ENCODE results near the gene SPEG.
A peak's percentile ranks its signal among the peaks of the same experiment; 100 is the strongest.

The SPEG gene

GRCh38 chr2:219496247-219496824 lies 61.7 kb downstream of the SPEG start:
- DNase-seq (ENCODE audit: low read depth, low spot score), result no peak

GRCh38 chr2:219496825-219497494 lies 62.3 kb downstream of the SPEG start:
- no peak for DNase-seq (ENCODE audit: low read depth, low spot score)

DNA sequence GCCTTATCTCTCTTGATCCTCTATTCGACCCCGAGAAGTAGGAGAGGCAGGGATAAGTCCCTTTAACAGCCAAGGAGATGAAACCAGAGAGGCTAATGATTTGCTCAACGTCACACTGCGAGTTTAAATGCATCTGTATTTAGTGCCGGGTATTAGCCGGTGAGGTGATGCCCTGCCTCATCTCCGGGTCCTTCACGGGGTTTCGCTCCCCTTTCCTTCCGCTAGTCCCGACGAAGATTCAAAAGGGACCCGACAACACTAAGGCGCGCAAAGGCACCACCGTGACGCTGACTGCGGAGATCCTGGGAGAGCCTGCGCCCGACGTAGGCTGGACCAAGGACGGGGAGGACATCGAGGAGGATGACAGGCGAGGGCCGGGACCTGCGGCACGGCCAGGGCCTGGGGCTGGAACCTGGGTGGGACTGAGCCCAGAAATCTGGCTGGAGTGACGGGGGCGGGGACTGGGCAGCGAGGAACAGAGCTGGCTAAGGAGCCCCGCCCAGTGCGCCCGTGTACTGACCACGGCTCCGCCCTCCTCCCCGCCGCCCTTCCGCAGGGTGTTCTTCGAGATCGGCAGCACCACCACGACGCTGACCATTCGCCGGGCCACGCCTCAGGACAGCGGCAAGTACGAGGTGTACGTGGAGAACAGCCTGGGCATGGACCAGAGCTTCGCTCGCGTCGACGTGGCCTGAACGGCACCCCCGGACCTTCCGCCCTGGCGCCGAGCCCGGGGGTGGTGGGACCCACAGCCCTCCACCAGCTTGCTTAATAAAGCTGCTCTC lies 63.0 kb downstream of the SPEG start:
- DNase-seq (ENCODE audit: low read depth, low spot score), result no peak

DNA sequence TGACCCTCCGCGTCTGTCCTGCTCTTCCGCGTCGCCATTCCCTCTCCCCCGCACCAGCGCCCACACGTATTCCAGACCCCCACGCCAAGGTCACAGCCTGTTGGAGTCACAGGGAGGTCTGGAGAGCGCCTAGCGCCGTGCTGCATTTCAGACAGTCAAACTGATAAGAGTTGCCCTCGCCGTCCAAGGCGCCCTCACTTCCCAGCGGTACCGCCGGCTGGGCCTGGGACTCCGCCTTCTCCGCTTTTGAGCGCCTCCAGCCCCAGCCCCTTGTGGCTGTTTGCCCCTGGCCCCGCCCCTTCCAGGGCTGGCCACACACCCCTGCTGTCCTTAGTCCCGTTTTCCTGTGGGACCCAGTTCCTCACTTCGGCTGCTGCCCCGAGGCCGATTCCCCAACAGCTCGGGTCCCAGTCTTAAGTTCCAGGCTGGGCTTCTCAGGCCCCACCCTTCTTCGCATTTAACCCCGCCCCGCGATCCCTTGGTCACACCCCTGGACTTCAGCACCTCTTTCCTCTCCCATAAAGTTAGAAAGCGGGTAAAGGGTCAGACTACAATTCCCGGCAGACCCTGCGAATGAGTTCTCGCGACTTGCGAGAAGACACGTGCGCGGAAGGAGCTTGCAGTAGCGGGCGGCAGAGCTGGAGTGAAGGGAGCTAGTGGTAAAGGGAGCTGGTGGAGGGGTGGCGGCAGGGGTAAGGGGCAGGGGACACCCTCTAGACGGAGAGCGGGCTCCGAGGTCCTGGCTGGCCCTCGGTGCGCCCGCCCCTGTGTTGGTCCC lies 63.8 kb downstream of the SPEG start, which contains the start of gene GMPPA:
Gene GMPPA, plus strand, starts transcription at position 612 of the 778 bp plus-strand sequence. CDS start 1,085 bp downstream, outside the sequence.
- DNase-seq (ENCODE audit: low read depth, low spot score), result peak; percentile 98

- no peak for DNase-seq (ENCODE audit: low read depth, low spot score)
Observed at GRCh38 chr2:219499058-219499307, 64.3 kb downstream of the SPEG start.

GRCh38 chr2:219499555-219499954 lies 64.9 kb downstream of the SPEG start:
- DNase-seq (ENCODE audit: low read depth, low spot score), result no peak

GRCh38 chr2:219500135-219500534 lies 65.5 kb downstream of the SPEG start:
- DNase-seq (ENCODE audit: low read depth, low spot score), result no peak

GRCh38 chr2:219501849-219502248 lies 67.2 kb downstream of the SPEG start:
- no peak for DNase-seq (ENCODE audit: low read depth, low spot score)

DNA sequence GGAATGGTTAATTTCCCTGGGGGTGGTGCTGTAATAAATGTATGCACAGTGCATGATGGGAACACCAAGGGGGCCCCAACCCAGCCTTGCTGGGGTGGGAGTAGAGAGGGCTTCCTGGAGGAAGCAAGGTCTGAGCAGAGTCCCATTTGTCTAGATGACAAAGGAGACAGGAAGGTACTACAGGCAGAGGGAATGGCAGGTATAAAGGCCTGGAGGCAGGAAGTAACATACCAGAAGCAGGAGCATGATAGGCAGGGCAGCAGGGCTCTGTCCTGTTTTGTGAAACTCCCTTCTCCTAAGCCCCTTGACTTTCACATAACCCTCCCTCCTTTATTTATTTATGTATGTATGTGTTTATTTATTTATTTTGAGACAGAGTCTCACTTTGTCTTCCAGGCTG lies 68.0 kb downstream of the SPEG start:
- no peak for DNase-seq (ENCODE audit: low read depth, low spot score)

DNA sequence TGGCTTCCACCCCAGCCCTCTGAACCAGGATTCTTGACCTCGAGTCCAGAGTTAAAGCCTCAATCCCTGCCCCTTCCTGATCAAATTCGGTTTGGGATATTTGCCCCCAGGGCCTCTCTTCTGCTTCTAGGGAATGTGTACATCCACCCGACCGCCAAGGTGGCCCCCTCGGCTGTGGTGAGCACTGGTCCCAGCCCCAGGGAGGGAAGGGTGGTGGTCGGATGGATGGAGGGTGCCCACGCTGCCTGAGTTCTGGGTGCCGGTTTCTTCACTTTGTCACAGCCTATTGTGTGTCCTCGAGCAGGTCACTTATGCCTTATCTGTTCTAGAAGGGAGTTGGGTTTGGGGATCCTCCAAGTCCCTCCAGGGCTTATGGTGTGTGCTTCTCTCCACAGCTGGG lies 70.9 kb downstream of the SPEG start:
- no peak for DNase-seq (ENCODE audit: low read depth, low spot score)

- DNase-seq (ENCODE audit: low read depth, low spot score), result no peak
Observed at GRCh38 chr2:219506153-219506801, 71.6 kb downstream of the SPEG start.

- no peak for DNase-seq (ENCODE audit: low read depth, low spot score)
Observed at GRCh38 chr2:219506802-219507526, 72.3 kb downstream of the SPEG start.

- DNase-seq (ENCODE audit: low read depth, low spot score), result no peak
Observed at GRCh38 chr2:219507581-219508443, 73.2 kb downstream of the SPEG start.

DNA sequence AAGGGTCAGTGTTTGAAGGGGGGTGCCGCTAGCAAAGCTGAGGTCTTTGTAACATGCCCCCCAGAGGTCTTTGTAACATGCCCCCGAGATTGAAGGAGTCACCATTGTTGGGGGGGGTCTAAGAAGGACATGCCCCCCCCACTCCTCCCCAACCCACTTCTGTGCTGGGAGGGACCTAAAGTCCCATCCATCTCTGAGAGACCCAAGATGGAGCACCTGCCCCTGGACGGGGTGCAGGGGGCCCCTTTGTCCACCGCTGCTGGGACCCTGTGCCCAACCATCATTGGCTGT lies 73.7 kb downstream of the SPEG start:
- DNase-seq (ENCODE audit: low read depth, low spot score), result no peak

DNA sequence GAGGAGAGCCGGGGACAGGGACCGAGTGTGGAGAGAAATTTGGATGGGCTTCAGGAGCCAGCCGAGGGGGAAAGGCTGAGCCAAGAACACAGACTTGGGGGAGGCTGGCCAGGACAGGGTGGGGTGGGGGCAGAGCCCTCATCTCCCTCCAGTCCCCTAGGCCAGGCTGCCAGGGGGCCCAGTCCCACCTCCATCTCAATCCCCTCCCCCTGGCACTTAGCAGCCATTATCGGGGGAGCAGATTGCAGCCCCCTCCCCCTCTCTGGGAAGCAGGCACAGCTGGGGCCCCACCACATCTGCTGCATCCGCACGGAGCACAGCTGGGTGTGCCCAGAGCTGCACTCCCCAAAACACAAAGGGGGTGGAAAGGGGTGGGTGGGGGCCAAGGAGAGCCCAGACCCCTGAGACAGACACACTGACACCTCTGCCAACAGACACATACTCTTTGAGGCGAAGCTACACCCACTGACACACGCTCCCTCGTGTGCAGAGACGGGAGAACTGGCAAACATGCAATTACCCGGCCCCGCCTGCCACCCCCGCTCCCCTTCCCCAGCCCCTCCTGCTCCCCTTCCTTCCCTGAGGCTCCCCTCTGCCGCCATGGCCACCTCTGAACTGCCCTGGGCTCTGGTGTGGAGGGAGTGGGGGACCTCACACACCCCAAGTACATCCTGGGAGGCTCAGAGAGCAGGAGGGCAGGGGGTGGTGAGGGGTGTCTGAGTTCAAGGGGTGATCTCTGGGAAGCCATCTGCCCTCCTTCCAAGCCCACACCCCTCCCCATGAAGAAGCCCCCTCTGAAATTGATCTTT lies 74.5 kb downstream of the SPEG start:
- DNase-seq (ENCODE audit: low read depth, low spot score), result no peak

GRCh38 chr2:219509780-219510511 lies 75.3 kb downstream of the SPEG start:
- DNase-seq (ENCODE audit: low read depth, low spot score), result no peak

DNA sequence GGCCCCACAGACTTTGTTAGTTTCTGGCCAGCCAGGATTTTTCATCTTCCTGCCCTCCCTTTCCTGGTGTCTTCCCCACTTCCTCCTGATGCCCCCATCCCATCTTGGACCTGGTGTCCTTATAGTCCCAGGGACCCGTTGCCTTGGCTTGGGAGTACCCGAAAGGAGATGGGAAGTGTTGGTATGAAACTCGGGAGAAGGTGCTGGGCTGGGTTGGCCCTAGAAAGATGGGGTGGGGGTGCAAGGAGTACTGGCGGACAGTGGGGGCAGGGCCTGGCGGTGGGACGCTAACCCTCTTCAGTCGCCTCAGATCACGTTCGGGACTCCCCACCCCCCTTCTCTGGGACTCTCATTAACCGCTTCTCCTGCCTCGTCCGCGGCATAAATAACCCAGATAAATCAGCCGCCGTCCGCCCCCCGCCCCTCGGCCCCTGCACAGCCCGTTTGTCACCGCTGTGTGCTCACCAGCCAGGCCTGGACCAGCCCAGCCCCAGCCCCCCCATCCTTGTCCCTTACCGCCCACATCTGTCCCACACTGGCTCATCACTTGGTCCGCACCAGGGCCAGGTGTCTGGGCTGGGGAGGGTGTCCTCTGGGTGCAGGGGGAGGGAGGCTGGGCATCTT lies 76.0 kb downstream of the SPEG start:
- no peak for DNase-seq (ENCODE audit: low read depth, low spot score)

DNA sequence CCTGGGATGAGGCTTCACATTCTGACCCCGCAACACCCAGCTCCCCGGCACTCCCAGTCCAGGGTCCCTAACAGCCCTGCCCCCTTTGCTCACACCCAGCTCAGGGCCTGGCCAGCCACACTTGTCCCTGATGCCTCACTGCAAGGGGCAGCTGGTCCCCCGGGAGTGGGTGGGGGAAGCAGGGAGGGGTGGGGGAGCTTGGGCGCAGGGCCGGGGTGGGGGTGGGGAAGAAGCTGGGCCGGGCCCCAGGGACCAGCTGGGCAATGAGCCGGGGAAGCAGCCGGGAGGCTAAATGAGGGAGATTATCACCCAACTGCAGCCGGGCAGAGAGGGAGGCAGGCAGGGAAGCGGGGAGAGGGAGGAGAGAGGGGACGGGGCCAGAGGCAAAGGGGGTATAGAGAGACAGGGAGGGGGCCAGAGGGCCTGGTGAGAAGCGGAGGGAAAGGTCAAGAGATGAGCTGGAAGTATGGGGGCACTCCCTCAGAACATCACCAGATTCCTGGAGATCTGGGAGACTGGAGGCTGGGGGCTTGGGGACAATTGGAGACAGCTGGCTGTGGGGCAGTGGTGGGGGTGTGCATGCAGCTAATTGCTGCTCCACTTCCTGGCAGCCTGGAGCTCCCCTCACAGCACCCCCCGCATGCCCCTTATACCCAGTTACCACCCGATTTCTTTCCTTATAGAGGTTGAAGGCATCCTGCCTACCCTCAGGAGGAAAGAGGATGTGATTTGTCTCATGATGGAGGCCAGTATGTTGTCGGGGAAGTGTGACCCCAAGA lies 77.1 kb downstream of the SPEG start:
- no peak for DNase-seq (ENCODE audit: low read depth, low spot score)
